Measurements from ENCODE around the gene GABBR1. TPM values are rescaled to one million over a fixed set of nuclear protein-coding genes. Genes with fewer than 3 reads are reported as not detected.

GABBR1 gene
- total RNA-seq, 1 experiment from 2014 or later: 11.9 TPM

DNA sequence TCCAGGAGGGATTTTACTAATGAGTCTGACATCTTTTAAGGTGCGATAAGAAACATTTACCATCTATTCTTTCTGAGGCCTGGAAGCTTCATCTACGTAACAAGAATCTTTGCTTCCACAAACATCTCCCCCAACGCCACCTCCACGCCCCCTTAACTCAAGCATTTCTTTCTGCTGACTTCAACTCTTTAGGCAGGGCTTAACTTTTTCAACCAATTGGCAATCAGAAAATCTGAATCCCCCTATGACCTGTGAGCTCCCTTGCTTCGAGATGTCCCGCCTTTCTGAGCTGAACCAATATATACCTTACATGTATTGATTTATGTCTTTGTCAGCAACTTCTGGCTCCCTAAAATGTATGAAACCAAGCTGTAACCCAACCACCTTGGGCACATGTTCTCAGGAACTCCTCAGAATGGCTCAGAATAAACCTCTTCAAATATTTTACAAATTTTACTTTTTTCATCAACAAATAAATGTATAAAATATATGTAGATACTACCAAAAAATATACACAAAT, 36.5 kb downstream of the GABBR1 start:
- ChIA-PET POLR2A (interaction anchor here (0.7 kb wide), 1 partner anchor 28 kb away, joined by 3 read pairs; no protein-coding TSS in a partner anchor), CTCF (no interaction called here)
- Histone ChIP-seq H3K4me3 (ENCODE audit: low read depth in 2 of 2, low read length in 2 of 2) (no peak overlapping the region), H3K9me3 (ENCODE audit: control insufficient read depth, insufficient read depth, low read depth, low read length) (no peaks in the 10 kb centered on the region), H3K4me1 (ENCODE audit: control insufficient read depth, insufficient read depth, low read length) (no peaks in the 10 kb centered on the region), H3K27ac (ENCODE audit: low read length) (no peak overlapping the region), H3K27me3 (ENCODE audit: control insufficient read depth, insufficient read depth, low read length) (peaks cover 2% of the 10 kb centered on the region), H3K36me3 (ENCODE audit: control insufficient read depth, insufficient read depth, low read length) (no peaks in the 10 kb centered on the region)
- in situ Hi-C loops (cut with HindIII; ENCODE audit: low pct_unique_long_range_greater_than_20kb, low sequenced_read_pairs): no loop called here
- TF ChIP-seq TCF7L2 (IDR thresholded peaks at IDR 0.05; ENCODE audit: low read depth, low read length) (no peak), SIN3A (IDR thresholded peaks at IDR 0.05; ENCODE audit: borderline replicate concordance, insufficient read depth, low read depth, low read length) (no peak), POLR2AphosphoS5 (IDR thresholded peaks at IDR 0.05; ENCODE audit: low read depth, low read length) (no peak)
- TF ChIP-seq, protein P1, sequence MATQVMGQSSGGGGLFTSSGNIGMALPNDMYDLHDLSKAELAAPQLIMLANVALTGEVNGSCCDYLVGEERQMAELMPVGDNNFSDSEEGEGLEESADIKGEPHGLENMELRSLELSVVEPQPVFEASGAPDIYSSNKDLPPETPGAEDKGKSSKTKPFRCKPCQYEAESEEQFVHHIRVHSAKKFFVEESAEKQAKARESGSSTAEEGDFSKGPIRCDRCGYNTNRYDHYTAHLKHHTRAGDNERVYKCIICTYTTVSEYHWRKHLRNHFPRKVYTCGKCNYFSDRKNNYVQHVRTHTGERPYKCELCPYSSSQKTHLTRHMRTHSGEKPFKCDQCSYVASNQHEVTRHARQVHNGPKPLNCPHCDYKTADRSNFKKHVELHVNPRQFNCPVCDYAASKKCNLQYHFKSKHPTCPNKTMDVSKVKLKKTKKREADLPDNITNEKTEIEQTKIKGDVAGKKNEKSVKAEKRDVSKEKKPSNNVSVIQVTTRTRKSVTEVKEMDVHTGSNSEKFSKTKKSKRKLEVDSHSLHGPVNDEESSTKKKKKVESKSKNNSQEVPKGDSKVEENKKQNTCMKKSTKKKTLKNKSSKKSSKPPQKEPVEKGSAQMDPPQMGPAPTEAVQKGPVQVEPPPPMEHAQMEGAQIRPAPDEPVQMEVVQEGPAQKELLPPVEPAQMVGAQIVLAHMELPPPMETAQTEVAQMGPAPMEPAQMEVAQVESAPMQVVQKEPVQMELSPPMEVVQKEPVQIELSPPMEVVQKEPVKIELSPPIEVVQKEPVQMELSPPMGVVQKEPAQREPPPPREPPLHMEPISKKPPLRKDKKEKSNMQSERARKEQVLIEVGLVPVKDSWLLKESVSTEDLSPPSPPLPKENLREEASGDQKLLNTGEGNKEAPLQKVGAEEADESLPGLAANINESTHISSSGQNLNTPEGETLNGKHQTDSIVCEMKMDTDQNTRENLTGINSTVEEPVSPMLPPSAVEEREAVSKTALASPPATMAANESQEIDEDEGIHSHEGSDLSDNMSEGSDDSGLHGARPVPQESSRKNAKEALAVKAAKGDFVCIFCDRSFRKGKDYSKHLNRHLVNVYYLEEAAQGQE (IDR thresholded peaks at IDR 0.05; ENCODE audit: insufficient read depth in 1 of 2, low read depth in 2 of 2, low read length in 1 of 2): no peak
- TF ChIP-seq, protein P2, sequence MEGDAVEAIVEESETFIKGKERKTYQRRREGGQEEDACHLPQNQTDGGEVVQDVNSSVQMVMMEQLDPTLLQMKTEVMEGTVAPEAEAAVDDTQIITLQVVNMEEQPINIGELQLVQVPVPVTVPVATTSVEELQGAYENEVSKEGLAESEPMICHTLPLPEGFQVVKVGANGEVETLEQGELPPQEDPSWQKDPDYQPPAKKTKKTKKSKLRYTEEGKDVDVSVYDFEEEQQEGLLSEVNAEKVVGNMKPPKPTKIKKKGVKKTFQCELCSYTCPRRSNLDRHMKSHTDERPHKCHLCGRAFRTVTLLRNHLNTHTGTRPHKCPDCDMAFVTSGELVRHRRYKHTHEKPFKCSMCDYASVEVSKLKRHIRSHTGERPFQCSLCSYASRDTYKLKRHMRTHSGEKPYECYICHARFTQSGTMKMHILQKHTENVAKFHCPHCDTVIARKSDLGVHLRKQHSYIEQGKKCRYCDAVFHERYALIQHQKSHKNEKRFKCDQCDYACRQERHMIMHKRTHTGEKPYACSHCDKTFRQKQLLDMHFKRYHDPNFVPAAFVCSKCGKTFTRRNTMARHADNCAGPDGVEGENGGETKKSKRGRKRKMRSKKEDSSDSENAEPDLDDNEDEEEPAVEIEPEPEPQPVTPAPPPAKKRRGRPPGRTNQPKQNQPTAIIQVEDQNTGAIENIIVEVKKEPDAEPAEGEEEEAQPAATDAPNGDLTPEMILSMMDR (IDR thresholded peaks at IDR 0.05): no peak
- ATAC-seq (no peak), DNase-seq (ENCODE audit: low read depth, low spot score) (no peak)
- no TSS peak for BruUV-seq (replicated peaks)
- intact Hi-C loops (cut with micrococcal nuclease; ENCODE audit: unreplicated experiment): no loop called here

DNA sequence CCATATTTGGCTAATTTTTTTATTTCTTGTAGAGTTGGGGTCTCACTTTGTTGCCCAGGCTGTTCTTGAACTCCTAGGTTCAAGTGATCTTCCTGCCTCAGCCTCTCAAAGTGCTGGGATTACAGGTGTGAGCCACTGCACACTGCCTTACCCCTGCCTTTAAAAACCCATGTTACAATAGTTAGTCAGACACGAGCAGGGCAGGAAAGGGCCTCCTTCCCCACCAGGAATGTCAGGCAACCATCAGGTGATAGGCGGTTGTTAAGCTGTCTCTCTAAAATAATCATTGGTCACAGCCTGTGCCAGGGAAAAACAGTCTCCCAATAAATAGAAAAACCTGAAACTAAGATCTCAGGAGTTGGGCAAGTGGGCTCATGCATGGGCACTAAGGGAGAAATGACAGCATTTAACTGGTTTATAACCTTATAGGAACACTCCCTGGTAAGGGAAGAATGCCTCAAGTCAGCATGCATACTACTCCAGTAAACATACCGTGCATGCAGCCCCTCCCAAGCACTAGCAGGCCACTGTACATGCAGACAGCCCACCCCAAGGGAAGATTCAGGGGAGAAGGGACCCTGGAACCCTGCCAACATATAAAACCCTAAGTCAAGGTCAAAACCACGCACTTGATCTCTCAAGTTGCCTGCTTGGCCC, 39.7 kb downstream of the GABBR1 start:
- no peak overlapping the region for H3K27ac ChIP-seq (ENCODE audit: low read length)
- H3K36me3 ChIP-seq (ENCODE audit: control insufficient read depth, insufficient read depth, low read length): no peaks in the 10 kb centered on the region
- H3K9me3 ChIP-seq (ENCODE audit: control insufficient read depth, insufficient read depth, low read depth, low read length): no peaks in the 10 kb centered on the region
- POLR2A ChIA-PET: no interaction called here
- no TSS peak for BruUV-seq (replicated peaks)
- intact Hi-C loops (cut with micrococcal nuclease; ENCODE audit: unreplicated experiment): no loop called here
- in situ Hi-C loops (cut with HindIII; ENCODE audit: low pct_unique_long_range_greater_than_20kb, low sequenced_read_pairs): no loop called here
- peaks cover 6% of the 10 kb centered on the region for H3K27me3 ChIP-seq (ENCODE audit: control insufficient read depth, insufficient read depth, low read length)
- no peak for ATAC-seq
- H3K4me3 ChIP-seq (ENCODE audit: low read depth in 2 of 2, low read length in 2 of 2): no peak overlapping the region
- H3K4me1 ChIP-seq (ENCODE audit: control insufficient read depth, insufficient read depth, low read length): no peaks in the 10 kb centered on the region
- no peak for DNase-seq (ENCODE audit: low read depth, low spot score)
- TF ChIP-seq, protein P2 (IDR thresholded peaks at IDR 0.05): no peak
- TF ChIP-seq, protein P1 (IDR thresholded peaks at IDR 0.05; ENCODE audit: insufficient read depth in 1 of 2, low read depth in 2 of 2, low read length in 1 of 2): no peak
- TF ChIP-seq TCF7L2 (IDR thresholded peaks at IDR 0.05; ENCODE audit: low read depth, low read length): no peak
- no peak for TF ChIP-seq POLR2AphosphoS5 (IDR thresholded peaks at IDR 0.05; ENCODE audit: low read depth, low read length)
- TF ChIP-seq SIN3A (IDR thresholded peaks at IDR 0.05; ENCODE audit: borderline replicate concordance, insufficient read depth, low read depth, low read length): no peak
- CTCF ChIA-PET: interaction anchor here (0.7 kb wide), 1 partner anchor 260 kb away, joined by 3 read pairs; no protein-coding TSS in a partner anchor
